Suppressor macrophage treated with lipopolysaccharide for 4 hours (primary cell): ENCODE results near the gene RRH.
"Not testable (repeated sequence)": the region's sequence is repeated elsewhere in the genome, so short reads cannot be mapped to it uniquely, and the experiment has no call there.

Experiments
- DNase-seq: peaks from one replicate; pipeline ENCODE4 v3.0.0-alpha.2; 2020

RRH gene

DNA sequence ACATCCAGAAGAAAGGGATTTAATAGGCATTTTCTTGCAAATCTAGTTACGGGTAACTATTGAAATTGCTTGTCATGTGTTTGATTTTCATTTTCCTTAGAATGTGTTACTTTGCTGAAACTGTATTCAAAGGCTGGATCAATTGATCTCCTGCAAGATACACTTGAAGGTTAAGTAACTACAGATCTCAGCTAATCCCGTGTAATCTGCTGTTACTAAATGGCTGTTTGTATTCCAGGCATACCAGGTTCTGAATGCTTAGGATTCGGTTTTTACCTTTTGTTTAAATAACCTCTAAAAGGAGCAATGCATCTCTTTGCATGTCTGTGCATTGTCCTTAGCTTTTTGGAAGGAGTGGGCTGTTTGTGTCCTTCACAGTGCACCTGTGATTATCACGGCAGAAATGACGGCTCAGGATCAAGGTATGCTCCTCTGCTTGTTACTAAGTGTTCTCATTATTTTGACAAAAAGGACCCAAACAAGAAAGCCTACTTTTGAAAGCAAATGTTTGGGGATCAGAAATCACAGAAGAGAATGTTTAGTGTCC, 20.2 kb downstream of the RRH start, which contains the start of gene LRIT3:
LRIT3 (plus strand) TSS at position 212 of the 547 bp plus-strand sequence; CDS start at position 307, 95 bp downstream.
- no peak for DNase-seq

DNA sequence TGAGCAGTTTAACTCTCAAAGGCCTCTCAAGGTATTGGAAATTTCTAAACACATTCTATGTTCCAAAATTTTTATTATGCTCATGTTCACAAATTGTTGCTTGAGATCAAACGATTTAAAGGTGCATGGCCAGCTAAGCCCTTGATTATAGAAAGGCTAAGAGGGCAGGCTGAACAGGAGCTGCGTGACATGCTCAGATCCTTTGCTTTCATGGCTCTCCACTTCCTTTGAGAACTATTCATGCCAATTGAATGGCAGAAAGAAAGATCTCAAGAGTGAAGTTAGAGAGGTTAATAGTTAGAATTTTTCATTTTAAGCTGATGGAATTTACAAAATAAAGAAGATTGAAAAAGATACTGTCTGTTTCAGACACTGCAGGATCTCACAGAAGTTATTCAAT, 20.7 kb downstream of the RRH start:
- no peak for DNase-seq

DNA sequence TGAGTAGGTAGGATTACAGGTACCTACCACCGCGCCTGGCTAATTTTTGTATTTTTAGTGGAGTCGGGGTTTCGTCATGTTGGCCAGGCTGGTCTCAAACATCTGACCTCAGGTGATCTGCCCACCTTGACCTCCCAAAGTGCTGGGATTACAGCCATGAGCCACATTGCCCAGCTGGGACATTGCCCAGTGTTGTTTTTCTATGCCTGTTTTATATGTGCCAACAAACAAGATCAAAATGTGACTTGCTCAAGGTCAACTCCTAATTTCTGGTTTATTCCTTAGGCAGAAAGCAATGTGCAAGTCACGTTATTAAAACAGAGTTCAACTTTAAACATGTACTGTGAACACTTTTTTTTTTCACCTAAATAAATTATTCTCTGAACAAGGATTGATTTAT, 22.8 kb downstream of the RRH start:
- DNase-seq = no peak

DNA sequence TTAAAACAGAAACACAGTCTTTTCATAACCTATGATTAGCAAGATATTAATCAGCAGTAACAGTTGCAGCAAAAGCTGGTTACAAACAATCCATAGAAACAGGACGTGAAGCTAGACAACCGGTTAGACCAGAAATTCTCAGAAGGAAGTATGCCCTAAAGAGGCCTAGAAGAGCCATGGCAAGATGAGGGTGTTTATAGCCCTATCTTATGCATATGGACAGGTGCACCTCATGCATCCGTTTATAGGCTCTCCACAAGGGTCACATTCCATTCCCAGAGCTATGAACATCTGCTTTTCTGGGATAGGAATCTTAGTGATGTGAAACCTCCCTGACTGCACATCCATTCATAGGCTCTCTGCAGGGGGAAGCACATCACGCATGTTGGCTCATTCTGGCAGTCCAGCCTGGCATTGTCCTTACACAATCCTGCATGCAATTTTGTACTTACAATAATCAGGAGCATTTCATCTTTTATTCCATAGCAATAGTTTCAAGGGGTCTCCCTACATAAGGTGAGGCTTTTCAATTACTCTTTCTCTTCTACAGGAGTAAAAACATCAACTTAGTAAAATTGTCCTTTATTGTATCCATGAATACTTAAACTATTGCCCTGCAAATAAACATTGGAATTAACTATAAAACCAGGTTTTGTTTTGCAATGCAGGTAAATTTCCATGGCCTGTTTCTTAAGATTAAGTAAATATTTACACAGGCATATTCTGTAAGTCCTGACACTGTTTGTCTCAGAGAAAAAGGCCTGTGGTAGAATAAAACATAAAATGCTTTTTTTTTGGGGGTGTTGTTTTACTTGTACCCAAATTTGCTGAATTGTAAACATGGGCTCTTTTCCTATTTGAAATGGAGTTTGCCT, 31.9 kb downstream of the RRH start:
- DNase-seq = not testable (repeated sequence)

DNA sequence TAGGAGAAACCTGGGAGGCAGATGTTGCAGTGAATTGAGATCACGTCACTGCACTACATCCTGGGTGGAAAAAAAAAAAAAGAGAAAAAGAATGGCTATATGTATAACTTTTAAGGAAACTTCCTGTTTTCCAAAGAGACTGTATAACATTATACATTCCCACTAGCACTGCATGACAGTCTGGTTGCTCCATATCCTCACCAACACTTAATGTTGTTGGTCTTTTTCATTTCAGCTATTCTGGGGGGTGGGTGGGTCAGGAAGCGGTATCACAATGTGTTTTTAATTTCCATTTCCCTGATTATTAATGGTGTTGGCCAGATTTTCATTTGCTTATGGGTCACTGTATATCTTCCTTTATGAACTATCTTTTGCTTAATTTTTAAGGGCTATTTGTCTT, 33.5 kb downstream of the RRH start:
- no peak for DNase-seq

DNA sequence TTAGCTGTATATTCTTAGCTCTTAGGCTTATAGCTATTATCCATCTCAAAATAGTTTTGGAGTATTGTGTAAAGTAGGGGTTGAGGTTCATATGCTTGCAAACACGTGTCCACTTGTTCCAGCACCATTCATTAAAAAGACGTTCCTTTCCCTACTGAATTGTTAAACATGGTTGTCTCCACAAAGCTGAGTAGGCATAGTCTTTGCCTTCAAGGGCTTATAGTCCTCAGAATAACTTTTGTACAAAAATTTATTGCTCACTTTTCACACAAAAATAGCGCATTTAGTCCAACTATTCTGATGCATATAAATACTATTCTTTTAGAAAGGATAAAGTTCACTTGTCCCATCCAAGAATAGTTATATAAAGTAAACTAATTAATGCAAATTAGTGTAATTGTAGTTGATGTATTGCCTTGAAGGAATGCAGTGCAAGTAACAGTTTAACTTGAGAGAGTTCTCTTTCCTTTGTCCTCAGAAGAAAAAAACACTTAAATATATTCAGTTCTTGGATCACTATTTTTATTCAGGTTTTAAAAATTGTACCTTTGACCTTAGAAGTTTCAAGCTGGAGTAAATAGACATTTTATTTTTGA, 34.2 kb downstream of the RRH start:
- DNase-seq = no peak

DNA sequence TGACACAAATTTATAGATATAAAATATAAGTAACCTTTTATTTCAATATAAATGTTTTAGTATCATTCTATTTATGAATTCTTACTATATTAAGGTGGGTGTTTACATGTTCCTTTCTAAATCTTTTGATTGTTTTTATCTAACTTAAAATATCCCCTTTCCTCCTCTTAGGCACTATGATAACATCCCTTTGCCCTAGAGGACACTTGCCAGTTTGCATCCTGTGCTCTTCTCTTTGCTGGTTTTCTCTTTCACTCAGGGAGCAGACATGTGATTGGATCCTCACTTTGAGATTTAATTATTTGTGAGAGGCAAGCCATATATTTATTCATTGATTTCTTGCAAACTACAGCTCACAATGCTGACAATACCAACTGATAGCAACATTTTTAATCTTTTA, 36.4 kb downstream of the RRH start:
- DNase-seq = no peak

DNA sequence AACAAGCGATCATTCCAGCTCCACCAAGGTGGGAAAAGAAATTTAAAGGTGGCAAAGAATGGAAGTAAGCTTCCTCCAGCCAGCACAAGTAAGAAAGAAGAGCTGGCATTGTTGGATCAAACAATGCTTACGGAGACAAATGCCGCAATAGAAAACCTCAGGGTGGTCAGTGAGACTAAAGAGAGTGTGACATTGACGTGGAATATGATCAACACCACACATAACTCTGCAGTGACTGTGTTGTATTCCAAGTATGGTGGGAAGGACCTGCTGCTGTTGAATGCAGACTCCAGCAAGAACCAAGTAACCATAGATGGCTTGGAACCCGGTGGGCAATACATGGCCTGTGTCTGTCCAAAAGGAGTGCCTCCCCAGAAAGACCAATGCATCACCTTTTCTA, 42.3 kb downstream of the RRH start:
- DNase-seq = no peak

DNA sequence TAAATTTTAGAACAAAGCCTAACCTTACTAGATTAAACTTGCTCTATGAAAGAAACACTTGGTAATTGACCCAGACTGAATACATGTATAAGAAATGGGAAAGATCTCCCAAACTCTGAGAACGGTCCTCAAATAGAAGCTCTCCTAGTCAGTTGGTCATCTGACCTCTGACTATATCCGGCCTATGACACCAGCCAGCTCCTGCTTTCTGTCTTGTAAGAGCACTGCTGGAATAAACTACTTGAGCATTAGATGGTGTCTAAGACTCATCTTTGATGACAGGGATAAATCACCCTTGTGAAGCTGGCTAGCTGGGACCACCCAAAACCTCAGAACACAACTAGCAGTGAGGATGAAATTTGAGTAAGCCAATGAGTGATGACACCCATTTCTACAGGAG, 44.3 kb downstream of the RRH start:
- DNase-seq = no peak

DNA sequence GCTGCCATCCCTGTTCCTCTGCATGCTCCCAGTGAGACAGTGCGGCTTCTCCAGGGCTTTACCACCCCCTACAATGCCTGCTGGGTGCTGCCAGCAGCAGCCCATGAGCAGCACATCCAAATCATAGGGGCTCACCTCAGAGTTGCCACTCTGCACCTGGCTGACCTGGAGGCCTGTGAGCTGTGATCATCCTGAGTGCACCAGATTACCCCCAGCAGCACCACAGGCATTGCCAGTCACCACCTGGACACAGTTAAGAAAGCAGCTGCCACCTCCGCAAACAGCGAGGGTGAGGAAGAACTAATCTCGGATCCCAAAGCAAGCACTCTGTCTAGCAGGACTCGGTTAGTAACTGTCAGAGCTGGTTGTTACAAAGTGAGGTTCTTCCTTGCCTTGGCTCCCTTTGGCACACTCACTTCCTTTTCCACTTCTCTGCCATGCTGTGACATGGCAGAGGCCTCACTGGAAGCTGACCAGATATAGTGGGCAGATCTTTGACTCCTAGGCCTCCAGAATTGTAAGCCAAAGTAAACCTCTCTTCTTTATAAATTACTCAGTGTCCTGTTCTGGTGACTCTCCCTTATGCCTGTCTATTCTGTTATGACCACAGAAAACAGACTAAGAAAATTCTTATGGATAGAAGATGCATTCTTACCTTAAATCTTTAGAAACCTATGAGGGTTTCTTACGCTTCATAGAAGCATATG, 45.3 kb downstream of the RRH start:
- DNase-seq = no peak

DNA sequence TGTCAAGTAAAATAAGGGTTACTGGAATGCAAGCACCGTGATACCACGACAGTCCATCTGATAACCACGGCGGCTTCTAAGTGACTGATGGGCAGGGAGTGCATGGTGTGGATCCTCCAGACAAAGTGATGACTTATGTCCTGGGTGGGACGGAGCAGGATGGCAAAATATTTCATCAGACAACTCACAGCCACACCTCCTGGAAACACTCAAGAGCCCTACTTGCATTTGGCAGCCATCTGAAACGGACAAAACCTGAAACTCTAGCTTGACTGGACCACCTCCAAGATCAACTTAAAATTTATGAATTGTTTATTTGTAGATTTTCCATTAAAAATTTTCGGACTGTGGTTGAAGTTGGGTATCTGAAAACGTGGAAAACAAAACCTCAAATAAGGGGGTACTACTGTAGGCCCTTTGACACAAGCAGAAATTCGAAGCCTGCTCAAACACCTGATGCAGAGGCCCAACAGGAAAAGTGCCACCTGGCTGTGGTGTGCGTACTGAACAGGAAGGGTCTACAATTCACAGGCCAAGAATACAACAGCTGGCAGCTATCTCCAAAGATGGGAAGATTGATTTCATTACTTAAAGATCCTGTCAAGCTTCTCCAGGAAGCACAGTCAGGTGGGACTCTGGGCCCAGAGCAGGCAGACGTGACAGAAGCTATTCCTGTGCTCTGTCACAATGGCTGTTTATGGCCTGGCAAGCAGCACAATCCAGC, 46.2 kb downstream of the RRH start:
- no peak for DNase-seq

DNA sequence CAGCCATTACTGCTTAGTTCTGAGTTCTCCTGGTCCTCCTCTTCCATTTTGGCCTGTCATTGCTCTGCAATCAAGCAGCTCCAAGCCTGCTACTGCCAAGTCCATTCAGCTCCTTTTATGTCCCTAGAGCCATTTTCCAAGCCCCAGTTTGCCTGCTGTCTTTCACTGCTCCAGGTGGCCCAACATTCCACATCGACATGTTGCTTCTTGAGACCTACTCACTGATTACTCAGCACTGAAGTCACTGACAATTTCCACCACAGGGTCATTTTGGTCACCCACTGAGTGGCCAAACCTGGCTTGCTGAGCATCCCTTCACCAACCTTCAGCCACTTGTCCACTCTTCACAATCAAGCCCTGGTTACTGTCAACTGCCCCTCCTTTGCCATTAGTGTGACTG, 47.3 kb downstream of the RRH start:
- no peak for DNase-seq

DNA sequence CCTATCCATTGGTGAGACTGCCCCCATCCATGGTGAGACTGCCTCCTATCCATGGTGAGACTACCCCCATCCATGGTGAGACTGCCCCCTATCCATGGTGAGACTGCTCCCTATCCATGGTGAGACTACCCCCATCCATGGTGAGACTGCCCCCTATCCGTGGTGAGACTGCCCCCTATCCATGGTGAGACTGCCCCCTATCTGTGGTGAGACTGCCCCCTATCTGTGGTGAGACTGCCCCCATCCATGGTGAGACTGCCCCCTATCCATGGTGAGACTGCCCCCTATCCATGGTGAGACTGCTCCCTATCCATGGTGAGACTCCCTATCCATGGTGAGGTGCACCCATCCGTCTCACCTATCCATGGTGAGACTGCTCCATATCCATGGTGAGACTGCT, 47.8 kb downstream of the RRH start:
- not testable (repeated sequence) for DNase-seq

DNA sequence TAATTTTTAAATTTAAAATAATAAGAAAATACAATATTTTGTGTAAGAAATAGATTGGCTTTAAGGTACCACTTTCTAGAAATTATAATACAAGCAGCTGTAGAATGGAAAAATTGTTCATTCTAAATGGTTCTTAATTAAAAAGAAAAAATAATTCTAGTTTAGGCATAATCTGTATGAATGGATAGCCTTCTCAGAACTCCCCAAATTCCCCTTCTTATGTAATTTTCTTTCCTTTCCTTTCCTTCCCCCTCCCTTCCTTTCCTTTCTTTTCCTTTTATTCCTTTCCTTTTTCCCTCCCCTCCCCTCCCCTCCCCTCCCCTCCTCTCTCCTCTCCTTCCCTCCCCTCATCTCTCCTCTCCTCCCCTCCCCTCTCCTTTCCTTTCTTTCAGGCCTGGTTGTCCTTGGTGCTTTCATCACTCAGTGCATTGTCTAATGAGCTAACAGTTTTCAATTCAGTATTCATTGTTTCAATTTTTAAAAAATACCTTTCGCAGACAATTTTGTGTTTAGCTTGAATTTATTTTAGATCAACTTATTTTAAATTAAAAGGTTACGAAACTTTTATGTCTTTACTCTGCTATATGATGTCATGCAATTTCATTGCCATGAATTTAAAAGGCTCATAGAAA, 49.0 kb downstream of the RRH start:
- no peak for DNase-seq

DNA sequence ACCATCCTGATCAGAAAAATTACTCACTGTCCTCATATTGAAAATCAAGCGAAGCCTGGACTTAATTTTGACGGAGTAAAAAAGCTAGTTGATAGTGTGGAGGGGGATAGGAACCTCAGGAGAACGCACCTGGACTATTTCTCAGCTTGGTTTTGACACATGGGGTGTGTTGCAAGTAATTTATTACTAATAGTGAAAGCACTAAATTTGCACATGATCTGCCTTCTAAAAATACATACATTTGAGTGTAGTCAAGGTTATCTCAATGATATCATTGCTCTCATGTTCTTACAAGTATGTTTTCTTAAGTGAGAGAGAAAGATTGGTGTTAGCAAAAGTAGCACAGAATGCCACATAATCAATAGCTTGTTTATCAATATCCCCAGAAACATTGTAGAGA, 49.6 kb downstream of the RRH start:
- DNase-seq = no peak

DNA sequence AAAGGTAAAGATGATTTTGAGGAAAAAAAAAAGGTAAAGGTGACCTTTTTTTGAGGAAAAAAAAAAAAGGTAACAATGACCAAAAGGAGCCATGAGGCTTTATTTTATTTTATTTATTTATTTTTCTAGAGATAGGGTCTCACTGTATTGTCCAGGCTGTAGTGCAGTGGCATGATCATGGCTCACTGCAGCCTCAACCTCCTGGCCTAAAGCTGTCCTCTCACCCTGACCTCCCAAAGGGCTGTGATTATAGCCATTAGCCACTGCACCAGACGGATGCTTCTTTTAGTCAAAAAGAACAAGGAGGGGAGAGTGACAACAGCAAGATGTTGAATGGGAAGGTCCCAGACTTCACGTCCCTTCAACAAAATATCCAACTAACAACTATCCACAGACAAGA, 50.6 kb downstream of the RRH start:
- no peak for DNase-seq

DNA sequence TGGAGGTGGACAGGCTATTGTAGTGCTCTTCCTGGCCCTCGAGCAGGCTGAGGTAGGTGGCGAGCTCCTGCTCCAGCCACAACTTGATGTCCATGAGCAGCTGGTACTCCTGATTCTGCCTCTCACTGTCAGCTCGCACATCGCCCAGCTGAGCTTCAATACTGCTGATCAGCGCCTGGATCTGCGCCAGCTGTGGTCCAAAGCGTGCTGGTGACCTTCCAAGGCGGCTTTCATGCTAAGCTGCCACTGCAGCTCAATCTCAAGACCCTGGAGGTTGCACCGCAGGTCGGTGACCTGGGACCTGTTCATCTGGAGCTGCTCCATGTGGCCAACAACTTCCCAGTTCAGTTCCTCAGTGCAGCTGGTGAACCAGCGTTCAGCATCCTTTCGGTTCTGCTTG, 51.3 kb downstream of the RRH start:
- no peak for DNase-seq

DNA sequence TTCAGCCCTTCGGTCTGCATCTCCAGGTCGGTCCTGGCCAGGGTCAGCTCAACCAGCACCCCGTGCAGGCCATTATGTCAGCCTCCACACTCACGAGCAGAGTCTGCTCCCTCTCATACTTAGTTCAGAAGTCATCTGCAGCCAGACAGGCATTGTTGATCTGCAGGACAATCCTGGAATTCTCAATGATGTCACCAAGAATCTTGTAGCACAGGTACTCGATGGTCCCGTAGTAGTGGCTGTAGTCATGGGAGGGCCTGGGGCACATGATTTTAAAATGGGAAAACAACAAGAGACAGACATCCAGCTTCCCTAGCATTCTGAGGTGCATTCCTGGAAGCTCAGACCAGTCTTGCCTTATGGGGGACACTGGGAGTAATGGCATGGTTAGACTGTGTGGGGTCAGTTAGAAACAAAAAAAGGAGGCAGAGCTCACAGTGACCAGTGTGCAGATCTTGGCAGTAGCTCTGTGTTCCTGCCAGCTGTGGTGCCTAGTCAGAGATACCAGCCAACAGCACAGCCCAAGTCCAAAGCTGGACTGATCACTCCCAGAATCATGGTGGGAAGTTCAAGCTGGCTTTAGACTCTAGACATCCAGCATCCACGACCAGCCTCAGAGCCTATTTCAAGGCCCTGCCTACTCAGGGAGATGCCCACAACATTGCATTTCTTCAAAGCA, 52.0 kb downstream of the RRH start:
- no peak for DNase-seq

DNA sequence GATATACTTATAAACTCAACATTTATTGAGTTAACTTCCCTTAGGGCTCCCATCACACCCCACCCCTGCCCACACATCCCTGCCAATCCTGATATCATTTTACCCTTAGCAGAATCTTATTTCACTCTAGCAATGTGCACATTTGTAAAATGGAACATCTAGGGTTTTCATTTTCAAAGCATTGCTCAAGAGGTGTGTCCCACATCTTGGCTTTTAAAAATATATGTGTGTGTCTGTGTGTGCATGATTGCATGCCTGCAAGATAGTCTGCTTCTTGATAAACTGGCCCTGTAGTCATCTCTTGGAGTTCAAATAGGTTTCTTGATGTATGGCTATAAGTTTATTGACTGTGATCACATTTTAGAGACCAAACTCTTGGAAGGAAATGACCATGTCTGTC, 58.5 kb downstream of the RRH start:
- DNase-seq = no peak

DNA sequence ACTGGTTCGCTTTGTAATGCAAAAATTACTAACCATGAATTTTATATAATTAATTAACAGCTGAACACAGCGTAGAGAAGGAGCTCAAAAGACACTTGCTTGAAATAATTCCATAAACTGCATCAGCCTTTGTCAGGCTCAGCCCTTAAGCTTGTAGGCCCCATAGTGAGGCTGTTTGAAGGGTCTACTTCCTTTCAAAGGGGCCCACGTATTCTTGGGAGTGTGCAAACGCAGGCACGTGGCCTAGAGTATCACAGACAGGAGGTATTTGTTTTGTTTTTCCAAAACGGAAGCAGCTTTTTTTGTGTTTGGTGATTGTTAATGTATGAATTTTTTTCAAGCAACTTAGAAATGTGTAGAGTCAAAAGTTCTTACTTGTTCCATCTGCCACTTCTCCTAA, 59.3 kb downstream of the RRH start:
- no peak for DNase-seq

DNA sequence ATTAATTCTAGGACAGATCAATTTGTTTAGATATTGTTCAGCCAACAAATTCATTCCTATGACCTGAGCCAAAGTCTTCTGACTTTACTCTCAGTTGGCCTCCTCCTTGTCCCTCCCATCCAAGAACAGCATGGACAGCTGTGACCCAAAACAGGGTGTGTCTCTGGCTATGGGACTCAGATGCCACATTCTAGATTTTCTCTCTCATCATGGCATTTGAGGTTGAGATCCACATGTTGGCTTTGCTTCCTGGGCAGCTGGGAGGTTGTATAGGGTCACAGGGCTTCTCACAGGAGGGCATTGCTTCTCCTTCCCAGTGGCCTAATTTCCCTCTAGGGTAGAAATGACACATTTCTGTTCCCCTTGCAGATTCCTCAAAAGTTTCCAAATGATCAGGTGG, 62.3 kb downstream of the RRH start:
- no peak for DNase-seq
